ENCODE data around the gene GPR3.
A peak's percentile ranks its signal among the peaks of the same experiment; 100 is the strongest.

DNA sequence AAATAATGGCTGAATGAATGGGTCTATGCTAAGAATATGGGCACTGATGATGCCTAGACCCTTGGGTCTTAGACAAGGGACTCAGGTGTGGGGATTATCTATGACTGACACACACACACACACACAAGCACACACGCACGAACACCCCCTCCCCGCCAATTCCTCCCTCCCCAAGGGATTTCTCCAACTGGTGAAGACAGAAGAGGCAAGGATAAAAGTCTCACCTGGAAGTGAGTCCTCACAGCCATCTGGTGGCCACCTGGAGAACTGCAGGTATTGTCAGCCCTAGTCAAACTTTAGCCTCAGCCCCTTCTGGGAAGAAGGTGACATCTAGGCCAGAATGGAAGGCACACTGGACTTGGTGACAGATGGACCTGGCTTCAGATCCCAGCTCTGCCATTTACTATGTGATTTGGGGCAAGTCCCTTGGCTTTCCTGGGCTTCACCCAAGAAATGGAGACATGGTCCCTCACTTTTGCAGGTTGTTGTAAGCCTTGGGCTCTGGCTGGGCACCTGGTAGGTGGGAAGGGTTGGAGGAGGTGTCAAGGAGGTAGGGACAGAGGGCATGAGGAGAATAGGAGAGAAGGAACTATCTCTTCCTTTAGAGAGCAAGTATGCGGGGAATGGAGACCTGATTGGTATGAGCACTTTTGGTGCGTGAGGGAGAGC, 4.0 kb upstream of the GPR3 start:
- TF ChIP-seq, protein P1, sequence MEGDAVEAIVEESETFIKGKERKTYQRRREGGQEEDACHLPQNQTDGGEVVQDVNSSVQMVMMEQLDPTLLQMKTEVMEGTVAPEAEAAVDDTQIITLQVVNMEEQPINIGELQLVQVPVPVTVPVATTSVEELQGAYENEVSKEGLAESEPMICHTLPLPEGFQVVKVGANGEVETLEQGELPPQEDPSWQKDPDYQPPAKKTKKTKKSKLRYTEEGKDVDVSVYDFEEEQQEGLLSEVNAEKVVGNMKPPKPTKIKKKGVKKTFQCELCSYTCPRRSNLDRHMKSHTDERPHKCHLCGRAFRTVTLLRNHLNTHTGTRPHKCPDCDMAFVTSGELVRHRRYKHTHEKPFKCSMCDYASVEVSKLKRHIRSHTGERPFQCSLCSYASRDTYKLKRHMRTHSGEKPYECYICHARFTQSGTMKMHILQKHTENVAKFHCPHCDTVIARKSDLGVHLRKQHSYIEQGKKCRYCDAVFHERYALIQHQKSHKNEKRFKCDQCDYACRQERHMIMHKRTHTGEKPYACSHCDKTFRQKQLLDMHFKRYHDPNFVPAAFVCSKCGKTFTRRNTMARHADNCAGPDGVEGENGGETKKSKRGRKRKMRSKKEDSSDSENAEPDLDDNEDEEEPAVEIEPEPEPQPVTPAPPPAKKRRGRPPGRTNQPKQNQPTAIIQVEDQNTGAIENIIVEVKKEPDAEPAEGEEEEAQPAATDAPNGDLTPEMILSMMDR (IDR thresholded peaks at IDR 0.05) = peak; percentile 80 to 83
- TF ChIP-seq POLR2AphosphoS5 (IDR thresholded peaks at IDR 0.05) (no peak), POLR2A (IDR thresholded peaks at IDR 0.05) (no peak), EP300 (IDR thresholded peaks at IDR 0.05) (no peak)
